D341Med (cell line): Measurements from ENCODE around the gene HIVEP1.
"Not testable (repeated sequence)": the region's sequence is repeated elsewhere in the genome, so short reads cannot be mapped to it uniquely, and the experiment has no call there.

Experiments used
- DNase-seq: peaks from one replicate; pipeline ENCODE4 v3.0.0; 2012; ENCODE audit warnings: low spot score

HIVEP1 gene

DNA sequence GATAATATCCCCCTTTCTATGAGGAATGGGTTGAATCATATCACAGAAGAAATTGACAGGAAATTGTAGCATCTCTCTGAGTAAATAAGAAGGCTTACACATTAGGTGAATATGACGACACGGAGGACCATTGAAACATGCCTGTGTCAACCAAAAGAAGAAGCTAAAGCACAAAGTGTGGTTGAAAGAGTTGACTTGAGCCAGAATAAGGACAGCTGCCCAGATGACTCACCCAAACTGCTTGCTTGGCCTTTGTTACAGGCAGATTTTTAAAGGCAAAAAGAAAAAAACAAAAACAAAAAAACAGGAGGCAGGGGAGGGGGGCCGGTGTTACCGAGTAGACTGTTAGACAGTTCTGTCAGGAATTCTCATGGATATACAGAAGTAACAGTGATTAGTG, 148.2 kb downstream of the HIVEP1 start:
- no peak for DNase-seq

DNA sequence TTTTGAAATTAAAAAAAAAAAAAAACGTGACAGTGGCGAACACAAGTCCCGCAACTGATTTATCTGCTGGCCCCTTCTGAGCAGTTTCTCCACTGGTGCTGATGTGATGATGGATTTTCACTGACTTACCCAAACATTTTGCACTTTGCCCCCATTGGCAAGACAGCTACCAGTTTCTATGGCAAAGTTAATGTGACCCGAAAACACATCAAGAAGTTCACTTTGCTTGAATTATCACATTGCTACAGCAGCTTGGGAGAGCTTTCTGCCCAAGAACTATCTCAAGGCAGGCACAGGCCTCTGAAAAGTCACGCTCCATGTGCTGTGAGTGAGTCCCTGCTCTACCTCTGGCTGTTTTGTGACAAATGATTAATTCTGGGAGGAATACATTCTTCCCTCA, 150.1 kb downstream of the HIVEP1 start:
- no peak for DNase-seq

DNA sequence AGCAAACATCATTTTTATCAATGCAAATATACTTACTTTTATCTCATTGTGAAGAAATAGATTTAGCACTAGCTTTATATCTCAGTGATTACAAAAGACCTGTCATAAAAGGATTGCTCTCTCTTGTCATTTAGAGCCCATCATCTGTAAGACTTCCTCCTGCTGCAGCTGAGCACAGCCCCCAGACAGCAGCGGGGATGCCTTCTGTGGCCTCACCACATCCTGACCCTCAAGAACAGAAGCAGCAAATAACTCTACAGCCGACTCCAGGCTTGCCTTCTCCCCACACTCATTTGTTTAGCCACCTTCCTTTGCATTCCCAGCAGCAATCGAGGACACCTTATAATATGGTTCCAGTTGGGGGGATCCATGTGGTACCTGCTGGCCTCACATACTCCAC, 151.0 kb downstream of the HIVEP1 start:
- DNase-seq = no peak

DNA sequence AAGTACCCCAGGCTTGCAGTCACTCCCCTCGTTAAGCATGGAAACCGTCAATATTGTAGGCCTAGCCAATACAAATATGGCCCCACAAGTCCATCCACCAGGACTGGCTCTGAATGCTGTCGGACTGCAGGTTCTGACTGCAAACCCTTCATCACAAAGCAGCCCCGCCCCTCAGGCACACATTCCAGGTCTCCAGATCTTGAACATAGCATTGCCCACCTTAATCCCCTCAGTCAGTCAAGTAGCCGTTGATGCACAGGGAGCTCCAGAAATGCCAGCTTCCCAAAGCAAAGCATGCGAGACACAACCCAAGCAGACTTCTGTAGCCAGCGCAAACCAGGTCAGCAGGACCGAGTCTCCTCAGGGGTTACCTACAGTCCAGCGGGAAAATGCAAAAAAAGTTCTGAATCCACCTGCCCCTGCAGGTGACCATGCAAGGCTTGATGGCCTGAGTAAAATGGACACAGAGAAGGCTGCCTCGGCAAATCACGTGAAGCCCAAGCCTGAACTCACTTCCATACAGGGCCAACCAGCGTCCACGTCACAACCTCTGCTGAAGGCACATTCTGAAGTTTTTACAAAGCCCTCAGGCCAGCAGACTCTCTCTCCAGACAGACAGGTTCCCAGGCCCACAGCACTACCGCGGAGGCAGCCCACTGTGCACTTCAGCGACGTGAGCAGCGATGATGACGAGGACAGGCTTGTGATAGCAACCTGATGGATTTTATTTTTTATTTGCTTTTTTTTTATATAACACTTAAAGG, 151.8 kb downstream of the HIVEP1 start:
- DNase-seq = no peak

DNA sequence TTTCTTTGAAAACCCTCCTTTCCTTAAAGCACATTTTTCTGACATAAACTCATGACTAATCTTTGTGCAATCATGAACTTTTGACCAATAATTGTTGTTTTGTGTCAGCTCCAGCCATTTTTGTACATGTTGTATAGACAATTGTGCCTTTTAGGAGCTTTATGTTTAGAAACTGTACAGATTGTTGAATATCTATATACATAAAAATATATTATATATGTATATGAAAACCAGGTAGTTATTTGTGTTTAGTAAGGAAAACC, 152.3 kb downstream of the HIVEP1 start:
- no peak for DNase-seq

DNA sequence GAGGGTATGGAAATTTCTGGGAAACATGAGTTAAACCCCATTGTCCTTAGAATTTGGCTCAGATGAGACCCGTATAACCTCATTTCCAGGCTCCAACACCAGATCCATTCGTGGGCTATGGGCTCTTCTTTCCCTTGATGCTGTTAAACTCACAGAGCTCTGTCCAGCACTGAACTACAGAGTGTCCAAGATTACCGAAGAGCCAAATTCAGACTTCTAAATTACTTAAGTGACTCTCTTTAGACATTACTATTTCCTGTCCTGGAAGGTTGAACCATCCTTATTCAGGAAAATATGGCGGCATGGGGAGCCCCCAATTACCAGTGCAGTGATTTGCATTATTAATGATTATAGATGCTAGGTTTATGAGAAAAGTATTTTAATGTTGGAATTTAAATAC, 153.2 kb downstream of the HIVEP1 start:
- DNase-seq = no peak

DNA sequence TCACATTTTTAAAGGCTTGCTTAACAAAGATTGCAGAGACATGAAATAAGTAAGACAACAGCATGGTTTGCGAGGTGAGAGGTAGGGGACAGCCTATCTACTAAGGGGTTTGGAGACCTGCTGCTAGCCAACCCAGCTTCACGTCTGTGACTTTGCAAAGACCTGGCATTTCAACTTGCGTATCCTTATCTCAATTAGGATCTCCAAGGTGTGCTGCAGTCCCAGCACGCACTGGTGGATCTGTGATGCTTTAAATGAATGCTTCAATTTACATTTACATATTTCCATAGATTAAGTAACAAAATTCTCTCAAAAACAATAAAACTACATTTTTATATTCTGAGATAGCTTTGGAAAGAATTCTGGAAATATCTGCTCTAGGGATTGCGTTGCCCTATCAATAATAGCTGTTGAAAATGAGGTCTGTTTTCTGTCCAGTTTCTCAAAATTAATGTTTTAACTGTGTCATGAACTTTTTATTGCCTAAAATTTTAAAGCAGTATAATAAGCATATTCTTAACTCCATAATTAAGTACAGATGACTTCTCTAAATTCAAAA, 153.7 kb downstream of the HIVEP1 start:
- no peak for DNase-seq

DNA sequence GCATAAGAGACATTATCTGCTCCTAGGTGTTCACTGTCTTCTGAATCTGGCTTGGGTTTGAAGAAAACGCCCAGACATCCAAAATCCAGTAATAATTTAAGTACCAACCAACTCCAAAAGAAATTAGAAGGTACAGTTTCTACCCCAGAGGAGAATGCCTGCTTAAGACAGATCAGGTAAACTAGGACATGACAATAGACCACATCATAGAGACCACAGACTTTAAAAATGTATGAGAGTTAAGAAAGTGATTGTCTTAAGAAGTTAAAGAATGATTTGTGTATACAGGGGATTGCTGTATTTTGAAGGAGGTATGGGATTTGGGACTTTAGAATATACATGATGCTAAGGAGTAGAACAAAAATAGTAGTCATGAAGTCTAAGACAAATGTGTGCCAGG, 157.3 kb downstream of the HIVEP1 start:
- no peak for DNase-seq

DNA sequence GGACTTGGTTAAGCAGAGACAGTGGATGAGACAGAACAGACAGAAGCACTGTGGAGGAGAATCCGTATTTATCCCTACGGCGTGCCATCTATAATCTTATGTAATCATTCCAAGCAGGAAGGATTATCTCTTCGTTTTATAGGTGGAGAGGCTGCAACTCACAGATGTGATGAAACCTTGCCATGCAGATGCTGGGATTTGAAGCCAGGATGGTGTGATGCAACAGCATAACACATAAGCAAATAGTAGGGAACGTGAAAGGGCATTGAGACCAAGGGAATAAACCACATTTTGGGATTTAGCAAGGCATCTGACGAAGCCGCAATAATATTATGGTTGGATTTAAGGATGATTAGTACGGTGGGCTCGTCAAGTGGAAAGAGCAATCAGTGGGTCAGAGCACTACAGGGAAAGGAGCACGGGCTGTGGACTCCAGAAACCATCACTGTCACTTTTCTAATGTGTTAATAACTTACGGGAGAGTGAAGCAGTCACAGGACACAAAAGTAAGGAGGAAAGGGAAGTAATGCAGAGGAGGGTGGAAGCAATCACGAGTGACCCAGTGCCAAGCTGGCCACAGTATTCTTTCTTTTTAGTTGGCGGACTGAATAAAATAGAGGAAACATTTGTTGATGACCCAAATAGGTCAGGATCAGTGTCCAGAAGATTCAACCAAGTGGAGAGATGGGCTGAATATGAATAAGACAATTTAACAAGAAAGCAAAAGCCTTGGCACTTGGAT, 158.4 kb downstream of the HIVEP1 start:
- peak; percentile 31 for DNase-seq

DNA sequence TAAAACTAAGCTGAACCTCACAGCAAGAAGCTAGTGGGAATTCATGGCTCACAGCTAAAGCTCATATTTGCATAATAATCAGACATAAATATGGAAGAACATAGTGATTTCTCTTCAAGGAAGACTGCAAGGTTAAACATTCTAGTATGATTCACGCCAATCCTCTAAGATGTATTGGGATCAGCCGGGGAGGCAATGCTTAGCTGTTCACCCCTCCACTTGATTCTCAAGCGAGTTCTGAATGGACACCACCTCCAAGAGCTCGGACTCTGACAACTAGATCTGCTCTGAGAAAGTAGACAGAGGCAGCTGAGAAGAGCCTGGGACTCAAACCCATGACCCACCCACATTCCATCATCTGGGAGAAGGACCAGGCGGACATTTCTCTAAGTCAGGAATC, 159.6 kb downstream of the HIVEP1 start:
- DNase-seq = no peak

DNA sequence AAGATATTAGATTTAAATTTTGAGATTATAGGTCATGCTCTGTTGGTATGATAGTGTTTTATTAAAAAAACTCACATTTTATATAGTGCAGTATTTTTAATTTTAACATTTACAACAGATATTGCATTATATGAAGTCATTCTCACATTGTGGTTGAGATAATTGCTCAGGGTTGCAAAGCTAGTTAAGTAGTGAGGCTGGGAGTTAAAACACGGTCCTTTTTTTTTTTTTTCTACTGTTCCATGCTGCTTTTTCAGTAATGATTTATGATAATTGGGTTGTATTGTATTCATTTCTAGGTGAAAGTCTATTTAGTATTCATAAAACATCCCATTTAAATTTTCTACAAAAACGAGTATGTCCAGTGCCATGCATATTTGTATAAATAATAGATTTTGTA, 160.5 kb downstream of the HIVEP1 start:
- DNase-seq = no peak

DNA sequence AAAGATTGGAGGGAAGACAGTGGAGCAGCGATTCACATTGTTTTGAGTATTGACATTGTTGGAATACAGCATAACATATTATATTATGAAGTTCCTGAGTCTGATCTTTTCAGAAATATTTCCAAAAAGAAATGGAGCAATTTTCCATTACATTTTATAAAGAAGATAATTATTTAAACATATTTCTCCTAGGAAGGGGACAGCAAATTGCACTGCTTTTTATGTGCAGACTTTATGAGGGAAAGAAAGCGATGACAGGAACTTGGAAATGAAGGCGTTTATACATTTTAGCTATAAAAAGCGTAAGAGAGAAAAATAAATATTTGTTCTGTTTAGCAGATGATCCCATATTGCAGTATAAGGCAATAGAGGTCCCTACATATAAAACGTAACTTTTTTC, 161.1 kb downstream of the HIVEP1 start:
- DNase-seq = no peak

DNA sequence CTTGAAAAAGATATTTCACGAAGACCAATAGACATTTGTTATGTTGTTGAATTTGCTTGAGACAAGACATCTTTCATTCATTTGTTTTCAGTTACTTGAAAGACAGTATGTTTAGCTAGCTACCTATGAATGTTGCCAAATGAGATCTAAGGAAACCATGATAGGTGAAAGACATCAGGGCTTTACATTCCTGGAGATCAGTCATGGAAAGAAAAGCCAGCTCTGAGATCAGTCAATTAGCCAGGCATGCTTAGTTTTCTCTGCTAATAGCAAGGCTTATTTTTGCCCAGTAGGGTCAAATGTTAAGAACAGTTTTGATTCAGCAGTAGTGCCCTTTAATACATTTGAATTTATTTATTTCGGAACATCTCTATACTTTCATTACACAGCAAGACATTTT, 161.5 kb downstream of the HIVEP1 start:
- DNase-seq = no peak

DNA sequence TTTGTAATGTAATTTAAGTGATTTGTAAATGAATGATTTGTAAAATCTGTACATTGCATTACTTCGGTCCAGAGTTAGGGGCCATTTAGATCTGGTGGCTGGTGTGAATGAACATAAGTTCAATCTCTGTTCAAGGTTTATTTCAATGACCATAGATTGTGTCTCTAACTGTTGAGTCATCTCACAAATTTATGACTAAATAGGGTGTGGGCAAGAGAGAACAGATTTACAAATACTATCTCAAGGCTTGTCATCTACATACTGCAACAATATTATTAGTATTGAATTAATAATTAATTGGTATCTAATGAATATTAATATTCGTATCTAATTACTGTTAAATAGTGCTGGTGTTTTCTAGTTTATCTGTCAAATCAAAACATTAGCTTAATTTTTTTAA, 162.8 kb downstream of the HIVEP1 start:
- no peak for DNase-seq

DNA sequence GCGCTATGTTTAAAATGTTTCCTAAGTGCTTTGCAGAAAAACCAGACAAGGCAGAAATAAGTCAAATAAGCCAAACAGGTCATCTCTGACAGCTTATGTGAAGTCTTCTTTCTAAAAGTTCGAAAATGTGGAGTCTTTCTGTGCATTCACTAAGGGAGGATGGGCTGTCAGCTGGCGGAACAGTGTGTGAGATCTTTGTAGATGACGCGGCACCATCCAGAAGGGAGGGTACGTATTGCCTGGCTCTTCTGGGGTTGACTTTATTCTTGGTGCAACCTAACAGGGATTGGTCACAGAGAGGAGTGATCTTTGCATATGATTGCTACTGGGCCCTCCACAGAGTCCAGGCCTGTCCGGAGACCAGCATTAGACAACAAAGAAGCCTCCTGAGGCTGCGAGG, 163.5 kb downstream of the HIVEP1 start:
- no peak for DNase-seq

DNA sequence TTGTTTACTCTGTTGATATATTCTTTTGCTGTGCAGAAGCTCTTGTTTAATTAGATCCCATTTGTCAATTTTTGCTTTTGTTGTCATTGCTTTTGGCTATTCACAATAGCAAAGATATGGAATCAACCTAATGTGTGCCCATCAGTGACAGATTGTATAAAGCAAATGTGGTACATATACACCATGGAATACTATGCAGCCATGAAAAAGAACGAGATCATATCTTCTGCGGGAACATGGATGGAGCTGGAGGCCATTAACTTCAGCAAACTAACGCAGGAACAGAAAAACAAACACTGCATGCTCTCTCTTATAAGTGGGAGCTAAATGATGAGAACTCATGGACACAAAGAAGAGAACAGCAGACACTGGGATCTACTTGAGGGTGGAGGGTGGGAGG, 164.7 kb downstream of the HIVEP1 start:
- DNase-seq = not testable (repeated sequence)

DNA sequence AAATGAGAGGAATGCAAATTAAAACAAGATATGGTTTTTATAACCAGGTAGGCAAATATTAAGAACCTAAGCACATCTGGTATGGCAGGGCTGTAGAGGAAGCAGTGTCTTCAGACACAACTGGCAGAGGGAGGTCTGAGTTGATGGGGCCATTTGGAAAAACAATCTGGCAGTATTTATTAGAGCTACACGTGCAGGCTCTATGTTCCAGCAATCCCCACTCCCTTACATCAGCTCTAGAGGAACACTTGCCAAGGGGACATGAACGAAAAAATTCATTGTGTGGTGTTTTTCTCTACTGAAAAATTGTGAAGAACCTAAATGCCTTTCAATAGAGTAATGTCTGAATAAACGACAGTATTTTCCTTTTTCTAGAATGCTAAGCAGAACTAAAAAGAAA, 166.4 kb downstream of the HIVEP1 start:
- DNase-seq = no peak

DNA sequence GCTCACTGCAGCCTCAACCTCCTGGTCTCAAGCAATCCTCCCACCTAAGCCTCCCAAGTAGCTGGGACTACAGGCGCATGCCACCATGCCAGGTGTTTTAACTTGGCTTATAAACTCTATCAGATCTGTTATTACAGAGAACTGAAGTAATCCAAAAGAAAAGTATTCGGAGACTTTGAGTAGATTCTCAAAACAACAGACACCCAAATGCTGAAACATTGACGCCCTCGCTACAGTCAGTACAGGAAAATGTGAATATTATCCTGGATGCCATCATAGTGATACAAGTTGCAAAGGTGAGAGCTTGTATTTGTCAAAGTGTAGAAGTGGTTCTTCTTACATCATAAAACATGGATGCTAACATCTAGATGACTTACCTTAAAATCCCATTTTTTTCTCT, 169.4 kb downstream of the HIVEP1 start:
- DNase-seq = no peak

DNA sequence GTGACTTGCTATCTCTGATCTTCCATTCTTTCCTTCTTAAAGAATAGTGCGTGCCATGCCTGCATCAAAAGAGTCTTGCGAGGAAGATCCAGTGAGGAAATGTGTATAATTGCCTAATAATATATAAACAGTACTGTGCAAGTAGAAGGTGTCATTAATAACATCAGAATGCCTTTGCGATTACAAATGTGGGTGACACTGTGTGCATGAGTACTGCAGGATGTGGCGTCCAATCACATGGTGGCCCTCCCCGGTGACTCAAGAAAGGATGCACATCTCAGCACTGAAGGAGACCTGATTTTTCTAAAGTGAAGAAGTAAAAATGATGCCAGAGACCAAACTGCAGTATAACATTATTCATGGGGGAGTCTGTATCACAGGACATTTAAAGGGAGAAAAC, 170.6 kb downstream of the HIVEP1 start:
- no peak for DNase-seq

DNA sequence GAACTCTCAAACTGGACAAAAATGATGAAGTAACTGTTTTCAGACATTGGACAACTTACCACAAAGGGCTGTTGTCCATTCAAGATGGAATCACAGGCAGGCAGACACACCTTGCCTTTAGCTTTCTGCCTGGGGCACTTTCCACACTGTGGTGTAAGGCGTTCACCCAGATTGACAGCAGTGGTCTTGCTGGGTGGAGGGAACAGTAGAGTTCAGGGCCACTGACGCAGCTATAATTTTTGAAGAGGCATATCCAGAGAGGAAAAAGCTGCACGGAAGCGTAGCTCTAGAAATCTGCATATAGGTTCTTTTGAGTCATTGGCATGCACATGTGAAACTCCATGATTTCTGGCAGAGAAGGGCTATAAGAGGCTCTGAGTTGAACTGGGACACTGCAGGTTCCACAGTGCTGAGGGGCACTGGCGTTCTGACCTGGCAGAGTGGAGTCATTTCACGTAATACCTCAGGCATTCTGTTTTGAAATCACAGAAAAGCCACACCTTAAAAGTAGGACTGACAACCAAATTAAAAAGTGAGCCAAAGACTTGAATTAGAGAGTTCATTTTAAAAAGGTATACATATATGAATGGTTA, 173.1 kb downstream of the HIVEP1 start:
- DNase-seq = no peak

DNA sequence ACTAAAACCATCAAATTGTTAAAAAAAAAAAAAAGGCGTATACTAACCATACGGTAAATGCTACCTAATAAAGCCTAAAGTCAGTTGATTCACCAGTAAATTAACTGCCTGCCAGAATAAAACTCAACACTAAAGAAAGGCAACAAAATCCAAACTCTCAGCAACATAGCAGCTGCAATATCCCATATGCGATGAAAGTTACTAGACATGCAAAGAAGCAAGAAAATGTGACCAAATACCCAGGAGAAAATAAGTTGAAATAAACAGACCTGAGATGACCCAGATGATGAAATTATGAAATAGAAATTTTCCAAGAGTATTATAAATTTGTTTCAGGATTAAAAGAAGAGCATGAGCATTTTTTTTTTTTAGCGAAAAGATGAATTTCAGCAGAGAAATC, 174.4 kb downstream of the HIVEP1 start:
- DNase-seq = no peak

DNA sequence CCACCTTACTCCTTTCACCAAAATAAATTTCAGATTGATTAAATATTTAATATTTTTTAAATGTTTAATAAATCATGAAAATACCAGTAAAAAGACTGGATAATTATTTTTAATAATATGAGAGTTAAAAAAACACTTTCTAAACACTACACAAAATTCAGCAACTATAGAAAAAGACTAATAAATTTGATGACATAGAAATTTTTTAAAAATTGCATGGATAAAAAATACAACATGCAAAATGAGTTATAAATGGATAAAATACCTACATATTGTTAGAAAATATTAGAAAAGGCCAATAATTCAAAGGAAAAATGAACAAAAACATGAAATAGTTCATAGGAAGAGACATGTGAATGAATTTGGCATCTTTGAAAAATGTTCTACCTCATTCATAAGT, 177.0 kb downstream of the HIVEP1 start:
- no peak for DNase-seq

DNA sequence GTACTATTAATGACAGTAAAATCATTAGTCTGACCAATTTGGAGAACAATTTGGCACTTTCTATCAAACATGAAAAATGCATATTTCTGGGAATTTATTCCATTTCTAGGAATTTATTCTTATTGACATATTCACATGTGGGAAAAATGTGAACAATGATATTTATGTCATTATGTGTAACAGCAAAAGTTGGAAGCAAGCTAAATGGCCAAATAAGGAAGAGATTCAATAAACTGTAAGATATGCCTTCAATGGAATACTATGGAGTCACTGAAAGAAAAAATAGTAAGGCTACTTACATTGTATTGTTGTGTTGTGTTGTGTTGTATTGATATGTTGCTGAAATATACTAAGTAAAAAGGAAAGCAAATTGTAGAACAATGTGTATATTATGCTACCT, 177.5 kb downstream of the HIVEP1 start:
- no peak for DNase-seq

DNA sequence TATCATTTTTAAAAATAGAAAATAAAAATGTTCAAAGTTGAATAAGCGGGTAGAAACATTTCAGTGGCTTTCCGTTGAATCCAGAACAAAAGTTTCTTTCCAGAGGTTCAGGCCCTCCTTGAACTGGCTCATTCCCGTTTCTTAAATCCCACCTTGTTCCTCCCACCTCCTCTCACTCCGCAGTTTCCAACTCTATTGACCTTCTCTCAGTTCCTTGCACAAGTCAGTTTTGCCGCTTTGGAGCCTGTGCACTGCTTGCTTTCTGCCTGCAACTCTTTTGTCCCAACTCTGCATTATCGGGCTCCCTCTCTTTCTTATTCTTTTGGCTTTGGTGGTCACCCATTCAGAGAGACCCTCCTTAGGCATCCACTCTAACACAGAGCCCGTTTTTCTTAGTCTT, 178.1 kb downstream of the HIVEP1 start:
- no peak for DNase-seq
